GM12878 (cell line): ENCODE results near the gene PLXDC1. TPM values are rescaled to one million over a fixed set of nuclear protein-coding genes. Genes with fewer than 3 reads are reported as not detected.
A peak's percentile ranks its signal among the peaks of the same experiment; 100 is the strongest.

Experiments used
- ATF3 ChIP-seq: IDR thresholded peaks from 2 replicates; pipeline ENCODE4 v1.6.1; 2011; ENCODE audit warnings: low read depth, mild to moderate bottlenecking, low read length, moderate library complexity, borderline replicate concordance; ENCODE audit errors: extremely low read depth
- E4F1 ChIP-seq: fragments of 450-650 bp; IDR thresholded peaks from 2 replicates; pipeline ENCODE4 v1.6.1; 2018; ENCODE audit warnings: borderline replicate concordance, mild to moderate bottlenecking; ENCODE audit not compliant: partially characterized antibody
- EGR1 ChIP-seq, 2 experiments: IDR thresholded peaks; 1 replicate in 1 of 2; 2 replicates in 1 of 2; pipeline ENCODE4 v1.6.1; 2011 to 2012; ENCODE audit warnings: low read depth in 2 of 2, low read length in 2 of 2, borderline replicate concordance in 1 of 2, mild to moderate bottlenecking in 1 of 2, moderate library complexity in 1 of 2
- EZH2 ChIP-seq: IDR thresholded peaks from 2 replicates; pipeline ENCODE4 v1.6.1; 2012; ENCODE audit warnings: low read depth, mild to moderate bottlenecking, control low read depth, inconsistent platforms, low read length, borderline replicate concordance; ENCODE audit not compliant: control insufficient read depth
- GABPA ChIP-seq: IDR thresholded peaks from 2 replicates; pipeline ENCODE4 v1.6.1; 2014; ENCODE audit warnings: antibody characterized with exemption, low read depth, mild to moderate bottlenecking, inconsistent platforms
- MLLT1 ChIP-seq: fragments of 450-650 bp; IDR thresholded peaks from 2 replicates; pipeline ENCODE4 v1.6.1; 2016; ENCODE audit warnings: mild to moderate bottlenecking
- MYB ChIP-seq: fragments of 150-350 bp; IDR thresholded peaks from 2 replicates; pipeline ENCODE4 v1.6.1; 2014; ENCODE audit warnings: mild to moderate bottlenecking, low read depth, low read length, borderline replicate concordance
- SPI1 ChIP-seq: IDR thresholded peaks from 2 replicates; pipeline ENCODE4 v1.6.1; 2011; ENCODE audit warnings: low read depth, mild to moderate bottlenecking, low read length, moderate library complexity, borderline replicate concordance; ENCODE audit not compliant: insufficient read depth
- ZNF687 ChIP-seq: fragments of 450-650 bp; IDR thresholded peaks from 2 replicates; pipeline ENCODE4 v1.6.1; 2017; ENCODE audit warnings: mild to moderate bottlenecking, moderate library complexity
- polyA plus RNA-seq, 11 experiments: library from polyadenylated mRNA; depleted of rRNA in 4 of 11; unstranded in 6 of 11; stranded (reverse) in 5 of 11; fragments of >200 nt; fragmentation: Nextera tagmentation in 4 of 11; fragmentation: Illumina TruSeq in 1 of 11; extraction: Ambion mirVana in 4 of 11; extraction: Trizol in 1 of 11; gene quantifications; 1 replicate in 1 of 11; 2 replicates in 10 of 11; pipeline versions ENCODE4 v1.2.1 to v1.2.3, GENCODE V29; 2011 to 2016; ENCODE audit warnings: inconsistent platforms in 2 of 11, missing spikeins in 2 of 11, low read depth in 1 of 11
- total RNA-seq, 4 experiments: library from RNA; depleted of rRNA in 3 of 4; stranded (reverse); fragments of >200 nt in 3 of 4; fragmentation: Illumina TruSeq in 1 of 4; extraction: Trizol in 1 of 4; gene quantifications; 2 replicates each; pipeline versions ENCODE4 v1.2.1 to v1.2.3, GENCODE V29; 2013 to 2021

The PLXDC1 gene
- total and polyA plus RNA-seq, 10 of the 15 experiments (the other 5 are each of a cell fraction or from before 2014, with no cell fraction given), result 0.03 to 0.30 (median 0.22) TPM; not detected in 7

GRCh38 chr17:39199820-39200069, 48.3 kb upstream of the PLXDC1 start (continued):
- peak; percentile 66; the same call in 1 of the 2 replicates for TF ChIP-seq MLLT1
- TF ChIP-seq ATF3, result peak; percentile 90
- TF ChIP-seq ZNF687, result no peak
- TF ChIP-seq EGR1 (IDR thresholded peaks at IDR 0.05; ENCODE audit: borderline replicate concordance in 1 of 2, low read depth in 2 of 2, low read length in 2 of 2), result peak in 1 of 2 experiments; percentile 84; a peak in 2 of 3 replicates
- no peak for TF ChIP-seq MYB
- TF ChIP-seq GABPA, result peak; percentile 82; the same call in 1 of the 2 replicates
- TF ChIP-seq SPI1, result 0 out of 2 replicates have a peak, but pooled peaks have one; percentile 13
- TF ChIP-seq EZH2, result no peak
- TF ChIP-seq E4F1, result peak; percentile 78
